Astrocyte (in vitro differentiated cells and primary cell): ENCODE measurements around the gene MAK. TPM values are rescaled to one million over a fixed set of nuclear protein-coding genes. Genes with fewer than 3 reads are reported as not detected.
A peak's percentile ranks its signal among the peaks of the same experiment; 100 is the strongest.

ENCODE experiments used
- DNase-seq: peaks from one replicate; pipeline ENCODE4 v3.0.0-alpha.2; 2010; ENCODE audit warnings: low read depth
- FAIRE-seq: peaks from 2 replicates; lab custom pipeline; 2011; peaks lifted over from hg19 to GRCh38; lab: Jason Lieb, UNC
- H2AFZ ChIP-seq: 2 replicates; pipeline ENCODE4 v1.6.0; 2012; ENCODE audit warnings: low read depth, low read length, inconsistent platforms
- H3K27ac ChIP-seq: 2 replicates; pipeline ENCODE4 v1.5.1; 2011; ENCODE audit warnings: low read depth, low read length, inconsistent platforms
- H3K27me3 ChIP-seq: 2 replicates; pipeline ENCODE4 v1.6.0; 2011; ENCODE audit warnings: low read length, inconsistent platforms; ENCODE audit not compliant: insufficient read depth
- H3K36me3 ChIP-seq: 2 replicates; pipeline ENCODE4 v1.5.1; 2011; ENCODE audit warnings: low read length, inconsistent platforms; ENCODE audit not compliant: insufficient read depth
- H3K4me1 ChIP-seq: 2 replicates; pipeline ENCODE4 v1.5.1; 2011; ENCODE audit warnings: low read length, inconsistent platforms; ENCODE audit not compliant: insufficient read depth
- H3K4me2 ChIP-seq: 2 replicates; pipeline ENCODE4 v1.6.0; 2012; ENCODE audit warnings: low read length, inconsistent platforms
- H3K4me3 ChIP-seq: 2 replicates; pipeline ENCODE4 v1.5.1; 2011; ENCODE audit warnings: low read depth, mild to moderate bottlenecking, low read length, inconsistent platforms; ENCODE audit not compliant: insufficient read depth
- H3K79me2 ChIP-seq: 2 replicates; pipeline ENCODE4 v1.6.0; 2012; ENCODE audit warnings: mild to moderate bottlenecking, low read length, inconsistent platforms; ENCODE audit not compliant: insufficient read depth
- H3K9ac ChIP-seq: 2 replicates; pipeline ENCODE4 v1.6.0; 2012; ENCODE audit warnings: mild to moderate bottlenecking, low read length, inconsistent platforms
- H3K9me3 ChIP-seq: 2 replicates; pipeline ENCODE4 v1.5.1; 2012; ENCODE audit warnings: low read depth, mild to moderate bottlenecking, low read length, inconsistent platforms; ENCODE audit not compliant: insufficient read depth
- H4K20me1 ChIP-seq: 2 replicates; pipeline ENCODE4 v1.6.0; 2012; ENCODE audit warnings: low read length, inconsistent platforms; ENCODE audit not compliant: insufficient read depth
- H3K27ac Mint-ChIP-seq: one replicate; pipeline ENCODE4 v1.8.0; 2021; ENCODE audit warnings: mild to moderate bottlenecking, mixed read lengths; ENCODE audit not compliant: unreplicated experiment
- H3K27me3 Mint-ChIP-seq: one replicate; pipeline ENCODE4 v1.8.0; 2021; ENCODE audit warnings: low read depth, mixed read lengths; ENCODE audit not compliant: unreplicated experiment
- H3K36me3 Mint-ChIP-seq: one replicate; pipeline ENCODE4 v1.8.0; 2021; ENCODE audit warnings: low read depth, mixed read lengths; ENCODE audit not compliant: unreplicated experiment
- H3K4me1 Mint-ChIP-seq: one replicate; pipeline ENCODE4 v1.8.0; 2021; ENCODE audit warnings: low read depth, mixed read lengths; ENCODE audit not compliant: unreplicated experiment
- H3K4me3 Mint-ChIP-seq: one replicate; pipeline ENCODE4 v1.8.0; 2021; ENCODE audit warnings: mild to moderate bottlenecking, moderate library complexity, mixed read lengths; ENCODE audit not compliant: unreplicated experiment
- H3K9me3 Mint-ChIP-seq: one replicate; pipeline ENCODE4 v1.8.0; 2021; ENCODE audit warnings: mild to moderate bottlenecking, mixed read lengths; ENCODE audit not compliant: unreplicated experiment
- CTCF ChIP-seq: IDR thresholded peaks from 2 replicates; pipeline ENCODE4 v1.5.1; 2011; ENCODE audit warnings: low read depth, mild to moderate bottlenecking, inconsistent platforms, low read length, moderate library complexity; ENCODE audit not compliant: insufficient read depth
- EZH2 ChIP-seq: IDR thresholded peaks from 2 replicates; pipeline ENCODE4 v1.6.1; 2012; ENCODE audit warnings: mild to moderate bottlenecking, low read length, inconsistent platforms; ENCODE audit not compliant: insufficient read depth
- total RNA-seq: library from RNA; stranded (reverse); gene quantifications from 2 replicates; pipeline ENCODE4 v1.2.1, GENCODE V29; 2021

The MAK gene
- total RNA-seq, 1 donor from 2014 or later, result 0.05 TPM

- no peaks in the 10 kb centered on the region for H3K9me3 ChIP-seq
- no peaks in the 10 kb centered on the region for H3K27me3 Mint-ChIP-seq
- H3K4me3 ChIP-seq, result no peak overlapping the region
- no peak overlapping the region for H3K27ac Mint-ChIP-seq
- H3K79me2 ChIP-seq, result peaks cover 61% of the 10 kb centered on the region
- no peak for TF ChIP-seq CTCF
- no peak for TF ChIP-seq EZH2
- H3K4me1 Mint-ChIP-seq, result no peaks in the 10 kb centered on the region
- no peak for FAIRE-seq
- DNase-seq, result no peak
- no peaks in the 10 kb centered on the region for H3K27me3 ChIP-seq
- H3K4me2 ChIP-seq, result peak overlapping the region; percentile 91
- H3K36me3 Mint-ChIP-seq, result peaks cover 6% of the 10 kb centered on the region
- H3K36me3 ChIP-seq, result peaks cover 17% of the 10 kb centered on the region
- H3K9me3 Mint-ChIP-seq, result no peaks in the 10 kb centered on the region
- no peak overlapping the region for H3K9ac ChIP-seq
- H4K20me1 ChIP-seq, result peaks cover 21% of the 10 kb centered on the region
- H3K27ac ChIP-seq, result no peak overlapping the region
- no peak overlapping the region for H3K4me3 Mint-ChIP-seq
- peaks cover 15% of the 10 kb centered on the region for H3K4me1 ChIP-seq
- H2AFZ ChIP-seq, result no peak overlapping the region
These were observed 88.6 kb downstream of the MAK start for GRCh38 chr6:10749734-10750133.

- H3K4me1 ChIP-seq, result peaks cover 15% of the 10 kb centered on the region
- H4K20me1 ChIP-seq, result peaks cover 14% of the 10 kb centered on the region
- H3K9ac ChIP-seq, result peak within 1 kb of the TSS; percentile 92
- H3K9me3 ChIP-seq, result no peaks in the 10 kb centered on the region
- Mint-ChIP-seq H3K36me3 (peaks cover 6% of the 10 kb centered on the region), H3K27ac (peak within 1 kb of the TSS; percentile 68), H3K9me3 (no peaks in the 10 kb centered on the region), H3K27me3 (no peaks in the 10 kb centered on the region), H3K4me3 (peak within 1 kb of the TSS; percentile 97), H3K4me1 (no peaks in the 10 kb centered on the region)
- peak within 1 kb of the TSS; percentile 91 for H3K4me2 ChIP-seq
- DNase-seq, result peak; percentile 83
- peak within 1 kb of the TSS; percentile 63 for H3K27ac ChIP-seq
- peaks cover 38% of the 10 kb centered on the region for H3K79me2 ChIP-seq
- peak within 1 kb of the TSS; percentile 95 for H3K4me3 ChIP-seq
- peak within 1 kb of the TSS; percentile 96 for H2AFZ ChIP-seq
- peaks cover 8% of the 10 kb centered on the region for H3K36me3 ChIP-seq
- no peaks in the 10 kb centered on the region for H3K27me3 ChIP-seq
- TF ChIP-seq EZH2 (no peak), CTCF (no peak)
- FAIRE-seq, result no peak
These were observed 90.9 kb downstream of the MAK start, which contains the start of gene TMEM14B for GRCh38 chr6:10747251-10747972. TSS of gene TMEM14B (plus strand) at chr6:10747805. CDS start at chr6:10749246, 1,441 bp downstream.

GRCh38 chr6:10746915-10747250, 91.5 kb downstream of the MAK start:
- H3K9ac ChIP-seq, result peak overlapping the region; percentile 92
- H3K4me1 ChIP-seq, result peaks cover 15% of the 10 kb centered on the region
- peak overlapping the region; percentile 95 for H3K4me3 ChIP-seq
- H2AFZ ChIP-seq, result peak overlapping the region; percentile 96
- Mint-ChIP-seq H3K27me3 (no peaks in the 10 kb centered on the region), H3K36me3 (peaks cover 7% of the 10 kb centered on the region), H3K9me3 (no peaks in the 10 kb centered on the region), H3K4me3 (peak overlapping the region; percentile 97), H3K27ac (no peak overlapping the region), H3K4me1 (no peaks in the 10 kb centered on the region)
- TF ChIP-seq EZH2 (no peak), CTCF (no peak)
- no peak overlapping the region for H3K27ac ChIP-seq
- peaks cover 38% of the 10 kb centered on the region for H3K79me2 ChIP-seq
- H3K36me3 ChIP-seq, result peaks cover 8% of the 10 kb centered on the region
- H4K20me1 ChIP-seq, result peaks cover 14% of the 10 kb centered on the region
- DNase-seq (no peak), FAIRE-seq (no peak)
- H3K27me3 ChIP-seq, result no peaks in the 10 kb centered on the region
- H3K9me3 ChIP-seq, result no peaks in the 10 kb centered on the region
- H3K4me2 ChIP-seq, result peak overlapping the region; percentile 91
